Stromal cell of bone marrow (primary cell): Measurements from ENCODE around the gene TNFRSF1B.

Source experiments
- DNase-seq: peaks from one replicate; pipeline ENCODE4 v3.0.0-alpha.2; 2012; ENCODE audit warnings: low read depth

The TNFRSF1B gene

DNA sequence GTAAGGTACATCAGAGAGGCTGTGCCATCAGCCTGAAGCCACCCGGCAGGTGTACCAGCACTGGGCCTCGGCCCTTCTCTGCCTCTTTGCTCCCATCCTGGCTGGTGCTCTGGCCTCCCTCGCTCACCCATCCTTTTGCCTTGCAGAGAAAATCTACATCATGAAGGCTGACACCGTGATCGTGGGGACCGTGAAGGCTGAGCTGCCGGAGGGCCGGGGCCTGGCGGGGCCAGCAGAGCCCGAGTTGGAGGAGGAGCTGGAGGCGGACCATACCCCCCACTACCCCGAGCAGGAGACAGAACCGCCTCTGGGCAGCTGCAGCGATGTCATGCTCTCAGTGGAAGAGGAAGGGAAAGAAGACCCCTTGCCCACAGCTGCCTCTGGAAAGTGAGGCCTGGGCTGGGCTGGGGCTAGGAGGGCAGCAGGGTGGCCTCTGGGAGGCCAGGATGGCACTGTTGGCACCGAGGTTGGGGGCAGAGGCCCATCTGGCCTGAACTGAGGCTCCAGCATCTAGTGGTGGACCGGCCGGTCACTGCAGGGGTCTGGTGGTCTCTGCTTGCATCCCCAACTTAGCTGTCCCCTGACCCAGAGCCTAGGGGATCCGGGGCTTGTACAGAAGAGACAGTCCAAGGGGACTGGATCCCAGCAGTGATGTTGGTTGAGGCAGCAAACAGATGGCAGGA is 24.5 kb upstream of the TNFRSF1B start:
- no peak for DNase-seq

DNA sequence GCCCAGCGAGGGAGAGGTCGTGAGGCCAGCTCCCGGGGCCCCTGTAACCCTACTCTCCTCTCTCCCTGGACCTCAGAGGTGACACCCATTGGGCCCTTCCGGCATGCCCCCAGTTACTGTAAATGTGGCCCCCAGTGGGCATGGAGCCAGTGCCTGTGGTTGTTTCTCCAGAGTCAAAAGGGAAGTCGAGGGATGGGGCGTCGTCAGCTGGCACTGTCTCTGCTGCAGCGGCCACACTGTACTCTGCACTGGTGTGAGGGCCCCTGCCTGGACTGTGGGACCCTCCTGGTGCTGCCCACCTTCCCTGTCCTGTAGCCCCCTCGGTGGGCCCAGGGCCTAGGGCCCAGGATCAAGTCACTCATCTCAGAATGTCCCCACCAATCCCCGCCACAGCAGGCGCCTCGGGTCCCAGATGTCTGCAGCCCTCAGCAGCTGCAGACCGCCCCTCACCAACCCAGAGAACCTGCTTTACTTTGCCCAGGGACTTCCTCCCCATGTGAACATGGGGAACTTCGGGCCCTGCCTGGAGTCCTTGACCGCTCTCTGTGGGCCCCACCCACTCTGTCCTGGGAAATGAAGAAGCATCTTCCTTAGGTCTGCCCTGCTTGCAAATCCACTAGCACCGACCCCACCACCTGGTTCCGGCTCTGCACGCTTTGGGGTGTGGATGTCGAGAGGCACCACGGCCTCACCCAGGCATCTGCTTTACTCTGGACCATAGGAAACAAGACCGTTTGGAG is 23.7 kb upstream of the TNFRSF1B start:
- no peak for DNase-seq

DNA sequence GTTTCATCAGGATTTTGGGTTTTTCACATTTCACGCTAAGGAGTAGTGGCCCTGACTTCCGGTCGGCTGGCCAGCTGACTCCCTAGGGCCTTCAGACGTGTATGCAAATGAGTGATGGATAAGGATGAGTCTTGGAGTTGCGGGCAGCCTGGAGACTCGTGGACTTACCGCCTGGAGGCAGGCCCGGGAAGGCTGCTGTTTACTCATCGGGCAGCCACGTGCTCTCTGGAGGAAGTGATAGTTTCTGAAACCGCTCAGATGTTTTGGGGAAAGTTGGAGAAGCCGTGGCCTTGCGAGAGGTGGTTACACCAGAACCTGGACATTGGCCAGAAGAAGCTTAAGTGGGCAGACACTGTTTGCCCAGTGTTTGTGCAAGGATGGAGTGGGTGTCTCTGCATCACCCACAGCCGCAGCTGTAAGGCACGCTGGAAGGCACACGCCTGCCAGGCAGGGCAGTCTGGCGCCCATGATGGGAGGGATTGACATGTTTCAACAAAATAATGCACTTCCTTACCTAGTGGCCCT is 23.1 kb upstream of the TNFRSF1B start:
- DNase-seq = peak; percentile 98

DNA sequence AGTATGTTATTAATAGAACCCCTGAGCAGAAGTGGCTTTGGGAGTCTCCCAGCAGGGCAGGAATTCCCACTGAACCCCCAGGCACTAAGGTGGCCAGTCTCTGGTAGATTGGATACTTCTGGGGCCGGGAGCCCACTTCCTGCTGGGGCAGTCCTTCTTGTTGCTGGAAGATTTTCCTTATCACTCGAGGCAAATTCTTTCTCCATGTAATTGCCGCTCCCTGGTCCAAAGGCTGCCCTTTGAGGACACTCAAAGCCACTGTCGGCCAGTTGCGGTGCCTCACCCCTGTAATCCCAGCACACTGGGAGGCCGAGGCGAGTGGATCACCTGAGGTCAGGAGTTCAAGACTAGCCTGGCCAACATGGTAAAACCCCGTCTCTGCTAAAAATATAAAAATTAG is 22.6 kb upstream of the TNFRSF1B start:
- DNase-seq = no peak

DNA sequence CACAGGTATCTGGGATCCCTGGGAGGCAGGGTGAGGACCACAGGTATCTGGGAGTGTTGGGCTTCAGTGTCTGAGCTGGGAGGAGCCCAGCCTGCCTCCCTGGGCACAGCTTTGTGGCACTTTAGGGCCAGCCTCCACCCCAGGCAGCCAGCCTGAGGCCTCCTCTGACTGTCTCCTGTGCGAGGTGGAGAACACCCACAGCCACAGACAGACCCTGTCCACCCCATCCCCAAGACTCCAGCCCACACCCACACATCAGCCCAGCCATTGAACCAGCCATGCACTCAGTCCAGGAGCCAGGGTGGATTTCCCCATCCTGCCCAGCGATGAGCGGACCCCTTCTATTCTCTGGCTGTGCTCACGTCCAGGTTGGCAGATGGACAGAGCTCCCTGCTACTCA is 21.8 kb upstream of the TNFRSF1B start:
- DNase-seq = no peak

DNA sequence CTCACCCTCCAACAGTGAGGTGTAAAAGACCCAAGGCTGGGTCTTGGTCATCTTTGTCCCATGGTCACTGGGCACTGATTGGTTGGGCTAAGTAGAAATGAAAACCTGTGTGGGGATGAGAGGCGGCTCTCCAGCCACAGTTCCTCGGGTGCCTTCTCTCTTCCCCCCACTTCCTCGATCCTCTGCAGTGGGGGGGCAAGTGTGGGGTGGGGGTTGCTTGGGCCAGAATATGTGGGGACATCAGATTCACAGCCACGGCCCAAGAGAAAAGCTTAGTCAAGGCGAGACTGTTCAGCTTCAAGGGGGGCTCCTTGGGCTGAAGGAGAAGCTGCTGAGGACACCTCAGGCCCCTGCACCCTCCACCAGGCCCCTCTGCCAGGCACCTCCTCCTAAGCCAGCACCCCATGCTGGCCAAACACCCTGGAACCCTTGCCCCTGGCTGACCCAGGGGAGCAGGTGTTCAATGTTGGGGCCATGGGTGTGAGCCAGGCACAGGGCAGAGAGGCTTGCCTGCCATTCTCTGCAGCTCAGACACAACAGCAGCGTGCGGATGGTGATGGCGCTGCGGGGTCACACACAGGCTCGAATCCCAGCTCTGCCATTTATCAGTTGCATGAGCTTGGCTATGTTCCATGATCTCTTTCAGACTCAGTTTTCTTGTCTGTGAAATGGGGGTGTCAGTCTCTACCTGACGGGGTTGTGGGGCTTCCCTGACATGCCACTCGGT is 21.0 kb upstream of the TNFRSF1B start:
- no peak for DNase-seq

DNA sequence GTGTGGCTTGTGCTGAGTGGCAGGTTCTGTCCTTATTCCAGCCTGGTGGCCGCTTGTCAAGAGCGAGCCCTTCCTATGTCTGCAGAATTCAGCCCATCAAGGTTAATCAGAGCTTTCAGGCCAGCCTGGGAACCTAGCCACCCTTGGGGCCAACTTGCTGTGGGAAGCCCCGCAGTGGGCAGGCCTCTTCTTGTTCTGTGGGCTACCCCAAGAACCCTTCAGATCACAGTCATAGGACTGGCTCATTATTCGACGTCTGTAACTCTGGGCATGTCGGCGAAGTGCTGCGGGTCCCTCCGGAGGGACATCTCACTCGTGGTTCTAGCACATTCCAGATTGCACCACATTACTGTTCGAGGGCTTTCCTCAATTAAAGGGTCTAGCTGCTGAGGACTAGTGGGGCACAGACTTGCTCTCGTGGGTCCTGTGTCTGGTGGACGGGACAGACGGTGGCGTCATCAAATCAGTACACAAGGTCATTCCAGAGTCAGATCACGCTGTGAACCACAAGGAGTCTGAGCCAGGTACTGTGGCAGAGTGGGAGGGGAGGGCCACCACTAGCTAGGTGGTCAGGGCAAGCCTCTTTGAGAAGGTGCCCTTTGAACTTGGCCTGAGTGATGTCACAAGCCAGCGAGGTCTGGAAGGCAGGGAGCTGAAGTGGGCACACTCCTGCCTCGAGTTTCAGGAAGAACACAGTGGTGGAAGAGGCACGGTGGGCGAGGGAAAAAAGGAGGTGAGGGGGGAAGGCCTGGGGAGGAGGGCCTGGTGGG is 20.3 kb upstream of the TNFRSF1B start:
- DNase-seq = no peak

DNA sequence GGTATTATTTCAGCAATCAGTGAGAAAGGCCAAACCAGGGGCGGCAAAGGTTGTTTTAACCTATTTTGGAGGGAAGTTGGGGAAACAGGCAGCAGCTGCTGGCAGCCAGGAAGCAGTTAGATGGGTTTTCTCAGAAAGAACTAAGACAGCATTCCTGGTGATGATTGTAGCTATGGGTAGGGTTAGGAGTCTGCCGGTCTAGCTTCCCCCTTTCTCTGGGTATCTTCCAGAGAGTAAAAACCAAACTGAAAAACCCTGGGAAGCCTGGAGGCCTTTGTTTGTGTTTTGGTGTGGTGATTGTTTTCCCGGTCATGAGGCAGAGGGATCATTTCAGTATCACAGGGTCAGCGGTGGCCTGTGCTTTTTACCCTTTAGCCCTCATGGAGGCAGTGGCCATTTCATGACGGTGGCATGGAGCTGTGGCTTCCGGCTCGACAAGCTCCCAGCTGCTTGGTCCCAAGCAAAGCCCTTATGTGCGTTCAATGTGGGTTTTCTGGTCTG is 19.5 kb upstream of the TNFRSF1B start:
- no peak for DNase-seq

DNA sequence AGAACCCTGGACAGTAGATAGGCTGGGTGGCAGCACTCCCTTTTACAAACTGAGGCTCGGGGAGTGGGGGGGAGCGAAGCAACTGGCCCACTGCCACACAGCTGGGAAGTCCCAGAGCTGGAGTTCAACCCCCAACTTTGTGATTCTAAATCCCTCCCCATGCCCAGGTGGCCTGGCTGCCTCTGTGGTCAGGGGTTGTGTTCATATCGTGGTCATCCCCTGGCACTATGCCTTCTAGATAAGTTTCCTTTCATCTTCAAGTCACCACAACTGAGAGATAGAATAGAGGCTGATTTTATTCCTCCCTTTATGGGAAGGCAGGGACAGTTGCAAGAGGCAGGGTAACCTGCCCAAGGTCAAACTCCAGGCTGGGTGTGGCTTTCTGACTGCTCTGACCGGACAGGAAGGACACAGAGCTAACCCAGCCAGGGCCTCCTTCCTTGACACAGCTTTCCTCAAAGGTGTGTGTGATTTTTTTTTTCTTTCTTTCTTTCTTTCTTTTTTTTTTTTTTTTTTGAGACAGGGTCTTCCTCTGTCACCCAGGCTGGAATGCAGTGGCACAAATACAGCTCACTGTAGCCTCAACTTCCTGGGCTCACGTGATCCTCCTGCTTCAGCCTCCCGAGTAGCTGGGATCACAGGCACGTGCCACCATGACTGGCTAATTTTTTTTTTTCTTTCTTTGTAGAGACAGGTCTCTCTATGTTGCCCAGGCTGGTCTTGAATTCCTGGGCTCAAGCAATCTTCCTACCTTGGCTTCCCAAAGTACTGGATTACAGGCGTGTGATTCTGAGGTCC is 18.4 kb upstream of the TNFRSF1B start:
- no peak for DNase-seq

DNA sequence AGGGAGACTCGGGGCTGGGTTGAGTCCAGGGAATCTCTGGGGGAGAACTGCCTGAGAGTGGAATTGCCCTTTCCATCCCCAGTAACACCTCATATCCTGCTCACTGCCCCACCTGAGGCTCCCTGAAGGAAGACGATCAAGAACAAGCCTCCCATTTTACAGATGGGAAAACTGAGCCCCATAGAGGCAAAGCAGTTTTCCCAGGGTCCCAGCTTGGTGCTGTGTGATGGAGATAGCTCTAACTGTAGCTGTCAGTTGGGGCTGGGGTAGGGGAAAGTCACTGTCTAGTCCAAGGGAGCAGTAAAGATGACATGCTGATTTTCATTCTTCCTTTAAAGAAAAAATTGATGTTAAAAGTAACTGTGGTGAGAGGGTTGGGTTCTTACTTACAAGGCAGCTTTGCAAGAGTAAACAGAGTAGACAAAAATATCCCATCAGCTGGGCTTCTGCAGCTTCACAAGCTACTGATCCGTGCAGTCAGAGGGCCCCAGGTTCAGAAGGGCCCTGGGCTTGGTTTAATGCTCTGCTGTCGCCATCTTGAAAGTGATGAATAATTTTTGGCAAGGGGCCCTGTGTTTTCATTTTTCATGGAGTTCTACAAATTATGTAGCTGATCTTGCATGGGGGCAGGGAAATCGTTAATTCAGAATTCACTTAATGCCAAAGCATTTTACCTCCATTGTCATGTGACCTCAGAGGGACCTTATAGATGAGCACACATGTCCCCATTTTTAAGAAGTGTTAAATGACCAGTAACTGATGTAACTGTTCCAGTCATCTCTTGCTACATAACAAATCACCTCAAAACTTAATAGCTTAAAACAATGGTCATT is 17.6 kb upstream of the TNFRSF1B start:
- DNase-seq = no peak

DNA sequence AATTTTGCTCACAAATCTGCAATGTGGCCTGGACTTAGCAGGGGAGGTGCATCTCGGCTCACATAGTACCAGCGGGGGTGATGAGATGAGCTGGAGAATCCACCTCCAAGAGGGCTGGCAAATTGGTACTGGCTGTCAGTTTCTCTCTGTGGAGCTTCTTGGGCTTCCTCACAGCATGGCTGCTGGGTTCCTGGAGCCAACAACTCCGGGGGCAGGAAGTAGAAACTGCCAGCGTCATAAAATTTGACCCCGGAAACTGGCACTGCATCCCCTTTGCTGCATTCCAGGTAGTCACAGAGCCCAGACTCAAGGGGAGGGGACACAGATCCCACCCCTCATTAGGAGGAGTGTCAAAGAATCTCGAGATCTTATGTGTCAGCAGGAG is 17.0 kb upstream of the TNFRSF1B start:
- DNase-seq = no peak

DNA sequence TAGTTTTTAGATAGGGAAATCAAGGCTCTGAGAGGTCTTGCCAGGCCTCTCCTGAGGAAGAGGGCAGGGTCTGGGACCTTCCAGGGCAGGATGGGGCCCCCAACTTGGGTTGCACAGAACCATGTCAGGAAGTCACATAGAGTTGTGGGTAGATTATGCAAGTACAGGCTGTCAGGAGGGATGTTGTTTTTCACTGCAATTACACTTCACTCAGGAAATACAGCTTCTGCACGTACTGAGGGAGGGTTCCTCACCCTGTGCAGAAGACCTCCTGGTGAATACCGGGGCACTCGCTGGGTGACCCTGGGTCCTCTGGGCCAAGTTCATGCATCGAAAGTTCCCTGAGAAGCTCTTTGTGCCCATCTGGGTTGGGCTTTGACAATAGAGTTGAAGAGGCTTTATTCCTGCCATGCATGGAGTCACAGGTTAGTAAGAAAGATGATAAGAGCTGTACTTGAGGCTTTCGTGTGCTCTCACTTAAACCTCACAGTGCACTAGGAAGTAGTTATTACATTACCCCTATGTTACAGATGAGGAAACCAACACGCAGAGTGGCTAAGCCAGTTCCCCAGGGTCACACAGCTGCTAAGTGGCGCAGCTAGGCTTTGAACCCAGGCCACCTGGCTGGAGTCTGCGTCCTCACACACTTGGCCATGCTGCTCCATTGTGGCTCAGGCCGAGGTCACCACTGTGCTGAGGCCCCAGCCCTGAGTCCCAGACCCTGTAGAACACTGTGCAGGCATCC is 16.2 kb upstream of the TNFRSF1B start:
- no peak for DNase-seq

DNA sequence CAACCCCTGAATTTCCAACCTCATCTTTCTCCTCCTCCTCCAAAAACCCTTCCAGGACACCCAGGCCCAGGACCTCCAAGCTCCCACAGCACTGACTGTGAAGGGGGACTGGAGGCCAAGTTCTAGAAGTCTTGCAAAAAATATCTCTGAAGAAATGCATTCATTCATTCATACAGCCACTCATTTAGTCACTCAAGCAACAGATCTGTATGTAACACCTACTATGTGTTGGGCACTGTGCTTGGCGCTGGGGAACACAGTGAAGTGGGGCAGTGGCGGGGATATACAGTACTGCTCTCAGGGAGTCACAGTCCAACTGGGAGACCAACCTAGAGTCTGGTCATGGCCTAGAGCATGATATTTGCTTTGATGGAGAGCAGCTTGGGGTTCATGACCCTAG is 15.3 kb upstream of the TNFRSF1B start:
- no peak for DNase-seq

DNA sequence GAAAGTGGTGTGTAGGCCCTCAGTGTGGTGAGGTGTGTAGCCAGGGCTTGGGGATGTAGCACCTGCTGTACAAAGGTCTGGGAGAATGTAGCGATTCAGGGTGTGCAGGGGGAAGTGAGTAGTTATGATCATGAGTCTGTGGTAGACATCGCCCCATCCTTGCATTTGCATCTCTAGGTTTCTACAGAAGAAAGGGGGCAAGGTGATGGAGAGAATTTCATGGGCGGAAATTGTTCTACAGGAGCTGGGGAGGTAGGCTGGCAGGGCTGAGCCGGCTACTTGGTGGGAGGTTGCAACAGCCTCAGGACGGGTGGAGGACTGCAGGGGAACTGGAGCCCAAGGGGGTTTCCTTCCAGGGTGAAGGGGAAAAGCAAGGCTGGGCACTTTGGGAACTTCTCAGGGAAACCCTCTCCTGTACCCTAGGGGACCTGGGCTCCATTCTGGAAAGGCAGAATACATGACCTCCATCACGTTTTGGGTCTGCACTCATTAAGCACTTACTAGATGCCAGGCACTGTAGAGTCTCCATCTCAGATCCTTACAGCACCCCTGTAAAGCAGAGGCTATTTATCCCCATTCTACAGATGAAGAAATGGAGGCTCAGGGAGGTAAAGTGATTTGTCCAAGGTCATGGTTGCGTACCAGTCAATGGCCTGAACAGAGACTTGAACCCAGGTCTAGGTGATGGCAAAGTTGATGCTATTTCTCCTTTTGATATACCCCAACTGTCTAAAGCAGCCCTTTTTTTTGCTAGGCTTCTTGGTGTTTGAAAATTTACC is 14.5 kb upstream of the TNFRSF1B start:
- DNase-seq = no peak

DNA sequence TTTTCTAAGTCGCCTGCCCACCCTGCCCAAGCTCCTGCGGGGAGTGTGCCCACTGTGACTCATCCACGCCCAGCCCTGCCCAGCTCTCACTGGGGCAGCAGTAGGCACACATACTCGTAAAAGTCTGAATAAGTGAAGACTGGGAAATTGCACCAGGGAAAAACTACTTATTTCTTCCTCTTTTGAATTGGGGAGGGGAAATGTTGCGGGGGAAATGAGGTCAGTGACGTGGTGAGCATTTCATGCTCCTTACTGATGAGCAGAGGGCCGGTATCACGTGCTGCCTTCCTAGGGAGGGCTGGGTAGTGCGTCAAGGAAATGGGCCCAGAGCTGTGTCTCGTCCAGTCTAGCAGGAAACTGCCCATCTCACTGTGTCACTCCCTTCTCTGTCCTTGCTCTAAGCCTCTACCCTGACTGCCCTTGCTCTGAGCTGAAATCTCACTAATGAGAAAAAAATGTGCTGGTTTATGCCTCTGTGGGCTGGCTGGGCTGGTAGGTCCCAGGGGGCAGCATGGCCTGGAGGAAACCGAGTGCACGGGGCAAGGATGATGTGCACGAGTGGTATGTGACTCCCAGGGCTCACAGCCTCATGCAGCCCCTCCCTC is 13.5 kb upstream of the TNFRSF1B start:
- DNase-seq = peak; percentile 90

DNA sequence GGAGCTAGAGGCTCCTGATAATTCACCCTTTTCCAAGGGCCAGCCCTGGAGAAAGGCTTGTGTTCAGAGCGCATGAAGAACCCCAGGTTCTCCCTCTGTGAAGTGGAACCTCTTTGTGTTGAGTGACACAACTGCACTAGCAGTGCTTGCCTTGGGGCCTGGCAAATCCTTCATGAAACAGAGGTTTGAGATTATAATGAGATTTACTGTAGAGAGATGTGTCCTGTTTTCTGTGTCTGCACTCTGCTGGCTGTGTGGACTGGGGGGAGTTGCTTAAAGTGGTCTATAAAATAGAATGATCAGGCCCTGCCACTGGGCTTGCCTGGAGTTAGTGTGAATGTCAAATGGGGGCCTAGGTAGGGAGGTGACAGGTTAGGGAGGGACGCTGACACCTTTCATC is 11.5 kb upstream of the TNFRSF1B start:
- DNase-seq = no peak

DNA sequence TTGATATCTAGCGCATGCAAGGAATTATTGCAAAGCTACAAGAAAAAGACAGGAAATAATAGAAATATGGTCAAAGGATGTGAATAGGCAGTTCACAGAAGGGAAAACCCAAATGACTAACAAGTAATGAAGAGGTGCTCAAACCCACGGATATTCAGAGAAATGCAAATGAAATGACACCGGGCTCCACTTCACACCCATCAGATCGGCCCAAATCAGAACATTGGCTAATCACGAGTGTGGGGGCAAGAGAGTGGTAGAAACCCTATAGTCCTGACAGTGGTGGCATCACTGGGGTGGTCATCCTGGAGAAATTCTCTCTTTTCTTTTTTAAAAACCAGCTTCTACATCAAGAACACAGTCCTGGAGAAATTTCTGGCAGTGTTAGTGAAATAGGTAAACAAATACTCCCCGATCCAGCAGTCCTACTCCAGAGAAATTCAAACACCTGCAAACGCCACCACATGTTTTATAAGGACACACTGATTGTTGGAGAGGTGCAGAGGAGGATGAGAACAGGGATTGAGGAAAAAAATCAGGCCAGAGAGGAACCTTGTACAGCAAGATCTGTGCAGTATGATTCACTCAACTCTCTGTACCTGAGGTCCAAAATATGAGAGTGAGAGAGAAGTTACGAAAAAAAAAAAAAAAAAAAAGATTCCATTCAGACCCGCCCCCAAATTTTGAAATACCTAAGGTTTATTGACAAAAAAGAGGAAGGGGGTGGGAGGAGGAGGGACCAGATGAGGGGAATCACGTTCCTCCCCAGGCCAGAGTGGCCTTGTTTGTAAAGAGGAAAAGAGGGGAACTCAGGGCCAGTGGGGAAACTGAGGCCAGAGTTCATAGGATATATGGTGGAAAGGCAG is 9.2 kb upstream of the TNFRSF1B start:
- no peak for DNase-seq
